Testis (tissue), 2 donors: ENCODE results near the gene GALNT4.

Experiments
- POLR2A ChIP-seq: fragments of 450-650 bp; IDR thresholded peaks from one replicate; pipeline ENCODE4 v1.6.1; 2017; ENCODE audit warnings: antibody characterized with exemption, mild to moderate bottlenecking, moderate library complexity
- TF ChIP-seq, protein P1 (sequence below), 3 experiments: fragments of 450-650 bp in 2 of 3; fragments of 200-600 bp in 1 of 3; sonication (generic) in 1 of 3; IDR thresholded peaks; one replicate each; pipeline ENCODE4 v1.5.1; 2016 to 2019; ENCODE audit warnings: antibody characterized with exemption in 3 of 3, mild to moderate bottlenecking in 2 of 3, moderate library complexity in 1 of 3

- TF ChIP-seq POLR2A: no peak
- TF ChIP-seq, protein P1, sequence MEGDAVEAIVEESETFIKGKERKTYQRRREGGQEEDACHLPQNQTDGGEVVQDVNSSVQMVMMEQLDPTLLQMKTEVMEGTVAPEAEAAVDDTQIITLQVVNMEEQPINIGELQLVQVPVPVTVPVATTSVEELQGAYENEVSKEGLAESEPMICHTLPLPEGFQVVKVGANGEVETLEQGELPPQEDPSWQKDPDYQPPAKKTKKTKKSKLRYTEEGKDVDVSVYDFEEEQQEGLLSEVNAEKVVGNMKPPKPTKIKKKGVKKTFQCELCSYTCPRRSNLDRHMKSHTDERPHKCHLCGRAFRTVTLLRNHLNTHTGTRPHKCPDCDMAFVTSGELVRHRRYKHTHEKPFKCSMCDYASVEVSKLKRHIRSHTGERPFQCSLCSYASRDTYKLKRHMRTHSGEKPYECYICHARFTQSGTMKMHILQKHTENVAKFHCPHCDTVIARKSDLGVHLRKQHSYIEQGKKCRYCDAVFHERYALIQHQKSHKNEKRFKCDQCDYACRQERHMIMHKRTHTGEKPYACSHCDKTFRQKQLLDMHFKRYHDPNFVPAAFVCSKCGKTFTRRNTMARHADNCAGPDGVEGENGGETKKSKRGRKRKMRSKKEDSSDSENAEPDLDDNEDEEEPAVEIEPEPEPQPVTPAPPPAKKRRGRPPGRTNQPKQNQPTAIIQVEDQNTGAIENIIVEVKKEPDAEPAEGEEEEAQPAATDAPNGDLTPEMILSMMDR (IDR thresholded peaks at IDR 0.05): no peak
These were observed 31.7 kb downstream of the GALNT4 start for GRCh38 chr12:89492883-89493282.
